Memory B cell (primary cell): ENCODE results near the gene ZFYVE27.

Experiments
- ATAC-seq: fragments of 150-1000 bp; cut with Tn5 transposase; 2 replicates; pipeline ENCODE4 v1.10.0; 2021; ENCODE audit warnings: low read depth, mild to moderate bottlenecking, moderate library complexity
- DNase-seq, 2 donors: peaks; one replicate each; pipeline ENCODE4 v3.0.0; 2022; ENCODE audit warnings: low spot score in 2 of 2
- H3K27ac Mint-ChIP-seq: one replicate; pipeline ENCODE4 v1.8.0; 2022; ENCODE audit warnings: mild to moderate bottlenecking, moderate library complexity, mixed read lengths
- H3K27me3 Mint-ChIP-seq: one replicate; pipeline ENCODE4 v1.8.0; 2022; ENCODE audit warnings: mixed read lengths
- H3K36me3 Mint-ChIP-seq: one replicate; pipeline ENCODE4 v1.8.0; 2022; ENCODE audit warnings: mild to moderate bottlenecking, mixed read lengths
- H3K4me1 Mint-ChIP-seq: one replicate; pipeline ENCODE4 v1.8.0; 2022; ENCODE audit warnings: mixed read lengths
- H3K4me3 Mint-ChIP-seq: one replicate; pipeline ENCODE4 v1.8.0; 2022; ENCODE audit warnings: mild to moderate bottlenecking, moderate library complexity, mixed read lengths
- H3K9me3 Mint-ChIP-seq: one replicate; pipeline ENCODE4 v1.8.0; 2022; ENCODE audit warnings: mixed read lengths

The ZFYVE27 gene

GRCh38 chr10:97778452-97779302 lies 41.7 kb downstream of the ZFYVE27 start:
- DNase-seq (no peak), ATAC-seq (no peak)
- Mint-ChIP-seq H3K27ac (no peak overlapping the region), H3K4me1 (no peaks in the 10 kb centered on the region), H3K36me3 (no peaks in the 10 kb centered on the region), H3K9me3 (no peaks in the 10 kb centered on the region), H3K27me3 (peaks cover 1% of the 10 kb centered on the region), H3K4me3 (no peak overlapping the region)

- Mint-ChIP-seq H3K27ac (no peak overlapping the region), H3K9me3 (no peaks in the 10 kb centered on the region), H3K4me1 (no peaks in the 10 kb centered on the region), H3K4me3 (no peak overlapping the region), H3K27me3 (peaks cover 1% of the 10 kb centered on the region), H3K36me3 (no peaks in the 10 kb centered on the region)
- ATAC-seq (no peak), DNase-seq (no peak)
These were observed 42.6 kb downstream of the ZFYVE27 start for GRCh38 chr10:97779492-97779891.

DNA sequence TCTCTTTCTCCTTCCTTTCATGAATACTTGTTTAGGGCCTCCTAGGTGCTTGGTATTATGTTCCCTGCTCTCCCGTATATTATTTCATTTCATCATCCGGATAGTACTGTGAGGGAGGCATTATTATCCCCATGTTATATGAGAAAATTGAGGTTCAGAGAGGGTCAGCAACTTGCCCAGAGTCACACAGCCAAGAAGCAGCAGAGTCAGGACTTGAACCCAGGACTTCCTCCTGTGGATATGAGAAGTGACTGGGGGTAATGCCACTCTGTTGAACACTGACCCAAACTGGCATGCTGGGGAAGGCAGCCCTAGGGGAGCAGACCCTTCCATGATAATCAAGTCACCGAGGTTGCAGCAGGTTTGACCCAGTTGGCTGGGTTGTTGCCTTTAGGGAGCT lies 43.0 kb downstream of the ZFYVE27 start:
- ATAC-seq (no peak), DNase-seq (no peak)
- Mint-ChIP-seq H3K36me3 (no peaks in the 10 kb centered on the region), H3K4me1 (no peaks in the 10 kb centered on the region), H3K27me3 (peaks cover 1% of the 10 kb centered on the region), H3K9me3 (no peaks in the 10 kb centered on the region), H3K4me3 (no peak overlapping the region), H3K27ac (no peak overlapping the region)

GRCh38 chr10:97780841-97781617 lies 44.1 kb downstream of the ZFYVE27 start:
- Mint-ChIP-seq H3K4me1 (no peaks in the 10 kb centered on the region), H3K27me3 (peaks cover 1% of the 10 kb centered on the region), H3K9me3 (no peaks in the 10 kb centered on the region), H3K4me3 (no peak overlapping the region), H3K27ac (no peak overlapping the region), H3K36me3 (no peaks in the 10 kb centered on the region)
- DNase-seq, result no peak
- no peak for ATAC-seq

DNA sequence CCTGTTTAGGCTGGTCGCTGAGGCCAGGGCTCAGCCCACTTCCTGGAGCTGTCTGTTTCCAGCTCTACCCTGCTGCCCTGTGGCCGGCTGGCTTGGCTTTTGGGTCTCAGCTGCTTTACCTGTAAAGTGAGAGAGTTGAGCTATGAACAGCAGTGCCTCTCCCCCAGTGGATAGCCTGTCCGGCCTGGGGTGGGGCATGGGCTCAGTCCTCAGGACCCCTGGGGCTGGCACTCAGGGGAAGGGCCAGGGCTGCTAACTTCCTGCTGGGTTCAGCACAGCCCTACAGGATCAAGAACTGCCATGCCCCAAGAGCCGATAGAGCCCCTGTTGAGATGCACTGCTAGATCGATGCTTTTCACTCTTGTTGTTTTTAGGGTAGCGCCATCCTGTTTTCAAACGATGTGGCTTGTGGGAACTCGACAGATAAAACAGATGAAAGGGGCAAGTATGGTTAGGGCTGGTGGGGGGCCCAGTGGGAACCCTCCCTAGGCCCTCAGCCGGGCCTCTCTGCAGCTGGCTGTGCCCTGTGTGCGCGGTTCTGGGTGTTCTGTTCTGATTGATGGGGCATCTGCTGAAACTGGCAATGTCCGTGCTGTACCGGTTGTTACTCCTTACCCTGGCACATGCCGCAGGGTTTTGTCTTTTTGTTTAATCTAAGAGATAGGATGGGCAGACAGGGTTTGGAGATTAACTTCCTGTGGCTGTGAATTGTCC lies 44.8 kb downstream of the ZFYVE27 start:
- H3K4me1 Mint-ChIP-seq, result no peaks in the 10 kb centered on the region
- no peaks in the 10 kb centered on the region for H3K9me3 Mint-ChIP-seq
- peaks cover 1% of the 10 kb centered on the region for H3K27me3 Mint-ChIP-seq
- no peak for ATAC-seq
- H3K27ac Mint-ChIP-seq, result no peak overlapping the region
- H3K36me3 Mint-ChIP-seq, result no peaks in the 10 kb centered on the region
- no peak overlapping the region for H3K4me3 Mint-ChIP-seq
- no peak for DNase-seq

- H3K27me3 Mint-ChIP-seq, result peaks cover 1% of the 10 kb centered on the region
- H3K36me3 Mint-ChIP-seq, result no peaks in the 10 kb centered on the region
- no peak for ATAC-seq
- no peaks in the 10 kb centered on the region for H3K9me3 Mint-ChIP-seq
- H3K4me3 Mint-ChIP-seq, result no peak overlapping the region
- no peak overlapping the region for H3K27ac Mint-ChIP-seq
- no peaks in the 10 kb centered on the region for H3K4me1 Mint-ChIP-seq
- no peak for DNase-seq
These were observed 45.7 kb downstream of the ZFYVE27 start for GRCh38 chr10:97782455-97783228.

DNA sequence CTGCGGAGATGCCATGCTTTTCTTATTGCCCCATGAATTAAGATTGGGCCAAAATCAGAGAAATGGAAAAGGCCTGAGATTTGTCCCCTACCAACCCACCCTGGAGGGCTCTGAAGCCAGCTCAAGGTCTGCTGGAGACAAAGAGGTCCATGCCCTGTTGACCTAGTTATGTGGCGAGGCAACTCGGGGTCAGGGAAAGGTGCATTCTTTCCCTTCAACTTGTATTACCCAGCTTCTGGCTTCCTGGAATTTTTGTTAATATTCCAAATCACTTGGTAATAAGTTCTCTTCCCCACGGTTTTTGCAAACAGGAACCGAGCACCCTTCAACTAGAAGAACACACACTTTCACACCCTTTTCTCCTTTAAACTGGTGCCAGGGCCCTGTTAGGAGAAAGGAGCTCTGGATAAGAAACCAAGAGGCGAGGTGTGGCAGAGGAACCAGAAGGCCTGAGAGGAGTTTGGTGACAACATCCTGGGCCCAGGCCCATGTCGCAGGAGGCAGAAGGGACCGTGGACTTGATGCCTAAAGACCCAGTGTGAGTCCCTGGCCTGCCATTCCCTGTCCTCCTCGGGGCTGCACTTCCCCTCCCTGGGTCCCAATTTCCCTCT lies 47.4 kb downstream of the ZFYVE27 start:
- H3K4me1 Mint-ChIP-seq, result no peaks in the 10 kb centered on the region
- ATAC-seq, result no peak
- H3K36me3 Mint-ChIP-seq, result no peaks in the 10 kb centered on the region
- no peak overlapping the region for H3K27ac Mint-ChIP-seq
- H3K4me3 Mint-ChIP-seq, result no peak overlapping the region
- peaks cover 1% of the 10 kb centered on the region for H3K27me3 Mint-ChIP-seq
- H3K9me3 Mint-ChIP-seq, result no peaks in the 10 kb centered on the region
- no peak for DNase-seq

DNA sequence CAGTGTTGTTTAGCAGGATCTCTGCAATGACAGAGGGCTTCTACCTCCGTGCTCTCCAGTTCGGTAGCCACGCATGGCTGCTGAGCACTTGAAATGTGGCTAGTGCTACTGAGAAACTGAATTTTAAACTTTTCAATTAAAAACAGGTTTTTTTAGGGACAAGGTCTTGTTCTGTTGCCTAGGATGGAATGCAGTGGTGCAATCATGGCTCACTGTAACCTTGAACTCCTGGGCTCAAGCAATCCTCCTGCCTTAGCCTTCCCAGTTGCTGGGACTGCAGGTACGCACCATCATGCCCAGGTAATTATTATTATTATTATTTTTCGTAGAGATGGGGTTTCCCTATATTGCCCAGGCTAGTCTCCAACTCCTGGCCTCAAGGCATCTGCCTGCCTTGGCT lies 48.3 kb downstream of the ZFYVE27 start:
- Mint-ChIP-seq H3K4me3 (no peak overlapping the region), H3K36me3 (no peaks in the 10 kb centered on the region), H3K27ac (no peak overlapping the region), H3K4me1 (no peaks in the 10 kb centered on the region), H3K9me3 (no peaks in the 10 kb centered on the region), H3K27me3 (peaks cover 1% of the 10 kb centered on the region)
- DNase-seq (no peak), ATAC-seq (no peak)

DNA sequence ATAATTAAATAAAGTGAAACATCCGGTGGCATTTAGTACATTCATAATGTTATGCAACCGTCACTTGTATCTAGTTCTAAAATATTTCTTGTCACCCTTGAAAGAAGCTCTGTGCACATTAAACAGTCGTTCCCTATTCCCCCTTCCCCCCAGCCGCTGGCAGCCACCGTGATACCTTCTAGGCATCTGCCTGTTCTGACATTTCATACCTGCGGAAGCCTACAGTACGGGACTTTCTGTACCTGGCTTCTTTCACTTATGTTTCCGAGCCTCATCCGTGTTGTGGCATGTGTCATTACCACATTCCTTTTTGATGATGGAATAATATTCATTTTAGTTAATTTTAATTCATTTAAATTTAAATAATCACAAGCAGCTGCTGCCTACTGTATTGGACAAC lies 48.8 kb downstream of the ZFYVE27 start:
- no peak overlapping the region for H3K4me3 Mint-ChIP-seq
- ATAC-seq (no peak), DNase-seq (no peak)
- no peaks in the 10 kb centered on the region for H3K4me1 Mint-ChIP-seq
- peaks cover 1% of the 10 kb centered on the region for H3K27me3 Mint-ChIP-seq
- no peaks in the 10 kb centered on the region for H3K9me3 Mint-ChIP-seq
- no peak overlapping the region for H3K27ac Mint-ChIP-seq
- no peaks in the 10 kb centered on the region for H3K36me3 Mint-ChIP-seq

DNA sequence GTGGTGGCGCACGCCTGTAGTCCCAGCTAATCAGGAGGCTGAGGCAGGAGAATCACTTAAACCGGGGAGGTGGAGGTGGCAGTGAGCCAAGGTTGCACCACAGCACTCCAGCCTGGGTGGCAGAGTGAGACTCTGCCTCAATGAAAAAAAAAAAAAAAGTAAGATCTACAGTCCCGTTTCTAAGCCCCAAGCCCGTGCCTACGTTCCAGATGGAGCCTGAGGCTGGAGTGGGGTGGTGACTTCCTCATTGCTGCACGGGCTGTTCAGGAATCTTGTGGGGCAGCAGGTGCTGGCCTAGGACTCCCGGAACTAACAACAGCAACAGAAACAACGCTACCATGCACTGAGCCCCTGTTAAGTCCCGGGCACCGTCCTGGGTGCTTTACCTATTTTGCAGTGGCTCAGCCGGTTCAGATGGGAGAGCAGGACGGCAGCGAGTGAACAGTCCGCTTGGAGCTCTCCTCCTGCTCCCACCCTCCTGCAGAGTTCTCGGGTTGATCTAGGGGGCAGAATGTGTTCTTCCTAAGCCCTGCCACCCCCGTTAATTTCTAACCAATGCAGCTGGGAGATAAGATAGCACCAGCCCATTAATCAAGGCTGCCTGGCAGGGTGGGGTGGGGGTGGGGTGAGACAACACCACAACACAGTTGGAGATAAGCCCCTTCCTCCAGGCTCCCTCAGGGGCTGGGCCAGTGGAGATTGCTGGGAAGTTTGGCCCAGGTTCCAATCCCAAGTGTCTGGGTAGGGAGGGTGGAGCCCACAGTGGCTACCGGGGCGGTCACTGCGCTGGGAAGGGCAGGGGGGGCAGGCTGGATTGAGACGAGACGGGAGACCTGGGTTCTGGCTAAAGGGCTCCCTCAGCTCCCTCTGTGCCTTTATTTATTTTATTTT lies 51.9 kb downstream of the ZFYVE27 start:
- Mint-ChIP-seq H3K4me3 (no peak overlapping the region), H3K27me3 (peaks cover 2% of the 10 kb centered on the region), H3K27ac (no peak overlapping the region), H3K9me3 (no peaks in the 10 kb centered on the region), H3K4me1 (peaks cover 3% of the 10 kb centered on the region), H3K36me3 (no peaks in the 10 kb centered on the region)
- DNase-seq (no peak), ATAC-seq (no peak)

GRCh38 chr10:97789770-97790397 lies 53.0 kb downstream of the ZFYVE27 start:
- Mint-ChIP-seq H3K36me3 (no peaks in the 10 kb centered on the region), H3K27ac (no peak overlapping the region), H3K4me1 (peaks cover 3% of the 10 kb centered on the region), H3K27me3 (peaks cover 2% of the 10 kb centered on the region), H3K4me3 (no peak overlapping the region), H3K9me3 (no peaks in the 10 kb centered on the region)
- no peak for ATAC-seq
- no peak for DNase-seq
